Measurements from ENCODE around the gene STOX1.
A peak's percentile ranks its signal among the peaks of the same experiment; 100 is the strongest.
"Not testable (repeated sequence)": the region's sequence is repeated elsewhere in the genome, so short reads cannot be mapped to it uniquely, and the experiment has no call there.

The STOX1 gene, protein sequence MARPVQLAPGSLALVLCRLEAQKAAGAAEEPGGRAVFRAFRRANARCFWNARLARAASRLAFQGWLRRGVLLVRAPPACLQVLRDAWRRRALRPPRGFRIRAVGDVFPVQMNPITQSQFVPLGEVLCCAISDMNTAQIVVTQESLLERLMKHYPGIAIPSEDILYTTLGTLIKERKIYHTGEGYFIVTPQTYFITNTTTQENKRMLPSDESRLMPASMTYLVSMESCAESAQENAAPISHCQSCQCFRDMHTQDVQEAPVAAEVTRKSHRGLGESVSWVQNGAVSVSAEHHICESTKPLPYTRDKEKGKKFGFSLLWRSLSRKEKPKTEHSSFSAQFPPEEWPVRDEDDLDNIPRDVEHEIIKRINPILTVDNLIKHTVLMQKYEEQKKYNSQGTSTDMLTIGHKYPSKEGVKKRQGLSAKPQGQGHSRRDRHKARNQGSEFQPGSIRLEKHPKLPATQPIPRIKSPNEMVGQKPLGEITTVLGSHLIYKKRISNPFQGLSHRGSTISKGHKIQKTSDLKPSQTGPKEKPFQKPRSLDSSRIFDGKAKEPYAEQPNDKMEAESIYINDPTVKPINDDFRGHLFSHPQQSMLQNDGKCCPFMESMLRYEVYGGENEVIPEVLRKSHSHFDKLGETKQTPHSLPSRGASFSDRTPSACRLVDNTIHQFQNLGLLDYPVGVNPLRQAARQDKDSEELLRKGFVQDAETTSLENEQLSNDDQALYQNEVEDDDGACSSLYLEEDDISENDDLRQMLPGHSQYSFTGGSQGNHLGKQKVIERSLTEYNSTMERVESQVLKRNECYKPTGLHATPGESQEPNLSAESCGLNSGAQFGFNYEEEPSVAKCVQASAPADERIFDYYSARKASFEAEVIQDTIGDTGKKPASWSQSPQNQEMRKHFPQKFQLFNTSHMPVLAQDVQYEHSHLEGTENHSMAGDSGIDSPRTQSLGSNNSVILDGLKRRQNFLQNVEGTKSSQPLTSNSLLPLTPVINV

GRCh38 chr10:68826764-68827591 is at the start of gene STOX1:
STOX1 (plus strand) TSS chr10:68827531; CDS start chr10:68827624, 93 bp downstream.
- peak; percentile 76 for DNase-seq (ENCODE audit: low spot score)

DNA sequence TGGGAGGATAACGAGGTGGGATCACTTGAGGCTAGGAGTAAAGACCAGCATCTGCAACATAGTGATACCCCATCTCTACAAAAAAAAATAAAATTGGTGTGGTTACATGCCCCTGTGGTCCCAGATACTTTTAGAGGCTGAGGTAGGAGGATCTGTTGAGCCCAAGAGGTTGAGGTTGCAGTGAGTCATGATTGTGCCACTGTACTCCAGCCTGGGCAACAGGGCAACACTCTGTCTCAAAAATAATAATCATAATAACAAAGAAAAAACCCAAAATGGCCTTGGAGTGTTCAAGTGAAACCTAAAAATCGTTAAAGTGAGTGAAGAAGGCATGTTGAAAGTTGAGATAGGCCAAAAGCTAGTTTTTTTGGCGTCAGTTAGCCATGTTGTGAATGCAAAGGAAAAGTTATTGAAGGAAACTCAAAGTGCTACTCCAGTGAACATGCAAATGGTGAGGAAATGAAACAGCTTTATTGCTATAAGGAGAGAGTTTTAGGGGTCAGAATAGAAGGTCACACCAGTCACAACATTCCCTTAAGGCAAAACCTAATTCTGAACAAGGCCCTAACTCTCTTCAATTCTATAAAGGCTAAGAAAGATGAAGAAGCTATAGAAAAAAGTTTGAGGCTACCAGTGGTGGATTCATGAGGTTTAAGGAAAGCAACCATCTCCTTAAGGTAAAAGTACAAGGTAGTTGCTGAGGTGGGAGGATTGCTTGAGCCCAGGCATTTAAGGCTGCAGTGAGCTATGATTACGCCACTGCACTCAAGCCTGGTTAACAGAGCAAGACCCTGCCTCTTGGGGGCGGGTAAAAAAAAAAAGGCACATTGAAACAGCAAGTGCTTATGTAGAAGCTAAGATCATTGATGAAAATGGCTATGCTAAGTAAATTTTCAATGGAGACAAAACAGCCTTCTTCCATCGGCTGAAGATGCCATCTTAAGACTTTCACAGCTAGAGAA is 45.4 kb upstream of the STOX1 start:
- DNase-seq (ENCODE audit: low spot score), result no peak

- DNase-seq (ENCODE audit: low spot score), result no peak
Observed at GRCh38 chr10:68784476-68784875, 42.9 kb upstream of the STOX1 start.

DNA sequence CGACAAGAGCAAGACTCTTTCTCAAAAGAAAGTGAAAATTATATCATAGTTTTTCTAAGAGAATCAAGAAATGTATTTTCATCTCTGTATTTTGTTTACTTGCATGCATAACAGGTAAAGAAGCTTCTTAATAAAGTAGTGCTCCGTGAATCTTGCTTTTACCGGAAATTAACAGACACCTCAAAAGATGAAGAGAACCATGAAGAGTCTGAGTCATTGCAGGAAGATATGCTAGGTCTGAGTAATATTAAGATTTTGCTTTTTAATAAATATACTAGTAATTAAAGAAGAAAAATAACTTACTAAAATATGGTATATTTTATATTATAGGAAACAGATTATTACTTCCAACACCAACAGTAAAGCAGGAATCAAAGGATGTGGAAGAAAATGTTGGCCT is 39.5 kb upstream of the STOX1 start:
- DNase-seq (ENCODE audit: low spot score), result no peak

- DNase-seq (ENCODE audit: low spot score), result no peak
Observed at GRCh38 chr10:68790476-68790875, 36.9 kb upstream of the STOX1 start.

- DNase-seq (ENCODE audit: low spot score), result no peak
Observed at GRCh38 chr10:68792115-68792514, 35.2 kb upstream of the STOX1 start.

GRCh38 chr10:68795886-68796532 is 31.3 kb upstream of the STOX1 start:
- no peak for DNase-seq (ENCODE audit: low spot score)

DNA sequence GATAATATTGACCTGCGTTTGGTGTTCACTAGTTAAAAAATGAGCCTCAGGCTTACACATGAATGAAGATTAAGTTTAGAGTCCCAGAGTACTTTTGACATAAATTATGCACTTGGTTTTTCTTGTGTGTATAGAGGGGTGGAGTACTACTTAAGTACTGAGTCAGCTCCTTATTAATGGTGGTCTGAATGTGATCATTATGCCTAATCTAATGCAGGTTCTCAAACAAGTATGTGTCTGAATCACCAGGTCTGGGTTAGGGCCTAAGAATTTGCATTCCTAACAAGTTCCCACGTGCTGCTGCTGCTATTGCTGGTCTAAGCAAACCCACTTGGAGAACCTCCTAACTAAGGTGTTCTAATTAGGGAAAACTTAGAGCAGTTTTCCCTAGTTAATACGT is 30.7 kb upstream of the STOX1 start:
- no peak for DNase-seq (ENCODE audit: low spot score)

- no peak for DNase-seq (ENCODE audit: low spot score)
Observed at GRCh38 chr10:68800211-68800610, 27.1 kb upstream of the STOX1 start.

DNA sequence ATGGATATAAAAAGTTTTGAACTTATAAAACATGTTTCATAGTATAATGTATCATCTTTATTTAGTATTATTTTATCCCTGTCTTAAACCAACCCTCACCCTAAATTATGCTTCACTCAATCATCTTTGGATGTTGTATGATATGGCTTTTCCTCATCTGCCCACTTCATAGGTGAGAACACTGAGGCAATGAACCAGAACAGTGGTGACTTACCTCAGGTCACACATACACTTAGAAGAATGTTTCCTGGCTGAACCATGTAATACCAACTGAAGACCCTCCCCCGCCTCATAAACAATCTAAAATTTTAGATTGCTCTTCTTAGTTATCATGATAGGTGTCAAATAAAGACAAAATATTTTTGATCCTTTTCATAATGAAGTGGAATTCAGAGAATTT is 22.6 kb upstream of the STOX1 start:
- no peak for DNase-seq (ENCODE audit: low spot score)

DNA sequence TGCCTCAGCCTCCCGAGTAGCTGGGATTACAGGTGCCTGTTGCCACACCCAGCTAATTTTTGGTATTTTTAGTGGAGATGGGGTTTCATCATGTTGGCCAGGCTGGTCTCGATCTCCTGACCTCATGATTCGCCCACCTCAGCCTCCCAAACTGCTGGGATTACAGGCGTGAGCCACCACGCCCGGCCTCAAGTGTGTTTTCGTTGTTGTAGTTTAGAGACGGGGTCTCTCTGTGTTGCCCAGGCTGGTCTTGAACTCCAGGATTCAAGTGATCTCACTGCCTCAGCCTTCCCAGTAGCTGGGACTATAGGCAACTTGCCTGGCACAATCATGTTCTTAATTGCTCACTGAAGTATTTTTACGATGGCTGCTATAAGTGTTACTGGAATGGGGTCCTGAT is 16.5 kb upstream of the STOX1 start:
- DNase-seq (ENCODE audit: low spot score), result not testable (repeated sequence)

DNA sequence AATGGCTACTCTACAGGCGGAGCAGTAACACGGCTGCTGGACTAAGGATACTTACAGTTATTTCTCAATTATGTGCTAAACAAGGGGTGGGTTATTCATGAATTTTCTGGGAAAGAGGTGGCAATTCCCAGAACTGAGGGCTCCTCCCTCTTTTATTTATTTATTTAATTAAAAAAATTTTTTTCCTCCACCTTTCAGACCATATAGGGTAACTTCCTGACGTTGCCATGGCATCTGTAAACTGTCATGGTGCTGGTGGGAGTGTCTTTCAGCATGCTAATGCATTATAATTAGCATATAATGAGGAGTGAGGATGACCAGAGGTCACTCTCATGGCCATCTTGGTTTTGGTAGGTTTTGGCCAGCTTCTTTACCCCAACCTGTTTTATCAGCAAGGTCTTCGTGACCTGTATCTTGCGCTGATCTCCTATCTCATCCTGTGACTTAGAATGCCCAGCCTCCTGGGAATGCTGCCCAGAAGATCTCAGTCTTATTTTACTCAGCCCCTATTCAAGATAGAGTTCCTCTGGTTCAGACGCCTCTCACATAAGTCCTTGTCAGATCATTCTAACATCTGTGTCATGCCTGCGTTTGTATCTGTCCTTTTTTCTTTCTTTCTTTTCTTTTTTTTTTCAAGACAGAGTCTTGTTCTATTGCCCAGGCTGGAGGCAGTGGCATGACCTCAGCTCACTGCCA is 15.9 kb upstream of the STOX1 start:
- DNase-seq (ENCODE audit: low spot score), result no peak

DNA sequence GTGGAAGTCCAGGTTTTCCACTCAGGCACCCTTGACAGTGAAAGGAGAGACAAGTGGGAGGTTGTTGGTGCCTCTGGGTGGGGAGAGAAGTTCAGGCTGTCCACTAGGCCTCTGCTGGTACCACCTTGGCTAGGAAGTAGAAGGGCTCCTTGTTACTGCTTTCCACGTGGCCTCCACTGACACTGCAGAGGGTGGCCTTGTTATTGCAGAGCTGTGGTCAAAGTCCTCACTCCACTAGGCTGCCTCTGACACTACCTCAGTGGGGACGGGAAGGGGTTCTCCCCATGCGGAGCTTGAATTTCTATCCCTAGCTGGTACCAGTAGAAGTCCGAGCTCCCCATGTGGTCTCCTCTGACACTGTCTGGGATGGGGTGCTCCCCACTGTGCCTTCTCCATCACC is 14.9 kb upstream of the STOX1 start:
- no peak for DNase-seq (ENCODE audit: low spot score)

- DNase-seq (ENCODE audit: low spot score), result no peak
Observed at GRCh38 chr10:68813559-68813958, 13.8 kb upstream of the STOX1 start.

DNA sequence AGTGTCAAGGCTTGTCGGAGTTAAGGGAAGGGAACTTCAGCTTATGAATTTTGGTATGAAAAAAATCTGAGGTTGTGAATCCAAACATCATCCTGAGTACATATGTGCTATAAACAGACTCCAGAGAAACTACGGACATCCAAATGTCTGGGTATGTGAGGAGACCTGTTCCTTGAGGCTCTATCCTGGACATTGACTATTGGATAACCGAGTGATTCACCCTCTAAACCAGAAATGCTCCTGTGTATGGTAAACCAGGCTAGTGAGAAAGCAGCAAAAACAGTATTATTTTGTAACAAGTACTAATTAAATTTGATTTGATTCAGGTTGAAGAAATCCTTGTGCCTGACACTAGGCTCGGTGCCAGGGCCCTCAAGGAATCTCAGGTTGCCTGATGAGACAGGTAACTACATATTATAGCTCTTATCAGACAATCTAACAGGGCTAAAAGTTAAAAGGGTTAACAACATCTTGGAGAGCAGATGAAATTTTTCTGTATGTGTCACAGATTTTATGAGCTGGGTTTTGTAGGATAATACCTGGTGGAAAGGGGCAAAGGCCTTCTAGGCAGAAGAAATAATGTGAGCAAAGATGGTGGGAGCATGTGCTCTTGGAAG is 10.4 kb upstream of the STOX1 start:
- DNase-seq (ENCODE audit: low spot score), result peak; percentile 66

DNA sequence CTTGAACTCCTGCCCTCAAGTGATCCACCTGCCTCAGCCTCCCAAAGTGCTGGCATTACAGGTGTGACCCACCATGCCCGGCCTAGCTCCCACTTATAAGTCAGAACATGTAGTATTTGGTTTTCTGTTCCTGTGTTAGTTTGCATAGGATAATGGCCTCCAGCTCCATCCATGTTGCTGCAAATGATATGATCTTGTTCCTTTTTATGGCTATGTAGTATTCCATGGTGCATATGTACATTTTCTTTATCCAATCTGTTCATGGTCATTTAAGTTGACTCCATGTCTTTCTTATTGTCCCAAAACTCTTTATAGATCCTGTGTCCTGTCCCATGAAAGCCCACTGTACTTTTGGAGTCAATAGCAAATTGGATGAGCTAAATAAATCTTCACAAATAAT is 7.0 kb upstream of the STOX1 start:
- not testable (repeated sequence) for DNase-seq (ENCODE audit: low spot score)

- not testable (repeated sequence) for DNase-seq (ENCODE audit: low spot score)
Observed at GRCh38 chr10:68822626-68823025, 4.7 kb upstream of the STOX1 start.

GRCh38 chr10:68827592-68827959 is 245 bp downstream of the STOX1 start:
- DNase-seq (ENCODE audit: low spot score), result not testable (repeated sequence)

DNA sequence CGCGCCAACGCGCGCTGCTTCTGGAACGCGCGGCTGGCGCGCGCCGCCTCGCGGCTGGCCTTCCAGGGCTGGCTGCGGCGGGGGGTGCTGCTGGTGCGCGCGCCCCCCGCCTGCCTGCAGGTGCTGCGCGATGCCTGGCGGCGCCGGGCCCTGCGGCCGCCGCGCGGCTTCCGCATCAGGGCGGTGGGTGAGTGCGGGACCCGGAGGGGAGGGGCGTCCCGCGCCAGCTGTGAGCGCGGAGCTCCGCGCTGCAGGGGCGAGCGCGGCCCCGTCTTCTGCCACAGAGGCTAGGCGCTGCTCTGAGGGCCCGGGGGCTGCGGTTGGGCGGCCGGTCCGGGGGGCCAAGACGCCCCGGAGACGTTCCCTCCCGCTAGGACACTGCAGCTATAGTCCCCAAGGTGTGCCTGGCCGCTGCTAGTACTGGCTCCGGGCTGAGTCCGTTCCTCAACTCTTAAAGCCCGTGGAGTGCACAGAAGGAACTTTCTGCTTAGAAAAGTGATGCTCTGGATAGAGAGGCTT is 811 bp downstream of the STOX1 start:
- DNase-seq (ENCODE audit: low spot score), result not testable (repeated sequence)

All from LoVo (cell line).